GM11168 (cell line): ENCODE results near the gene NOL12.
"Not testable (repeated sequence)": the region's sequence is repeated elsewhere in the genome, so short reads cannot be mapped to it uniquely, and the experiment has no call there.

Experiments
- in situ Hi-C: fragments of 300-500 bp; cut with MboI; formaldehyde crosslinking; loops from one replicate; pipeline ENCODE4 v1.12.0; 2022; ENCODE audit warnings: low sequenced_read_pairs; ENCODE audit not compliant: unreplicated experiment

NOL12 gene

DNA sequence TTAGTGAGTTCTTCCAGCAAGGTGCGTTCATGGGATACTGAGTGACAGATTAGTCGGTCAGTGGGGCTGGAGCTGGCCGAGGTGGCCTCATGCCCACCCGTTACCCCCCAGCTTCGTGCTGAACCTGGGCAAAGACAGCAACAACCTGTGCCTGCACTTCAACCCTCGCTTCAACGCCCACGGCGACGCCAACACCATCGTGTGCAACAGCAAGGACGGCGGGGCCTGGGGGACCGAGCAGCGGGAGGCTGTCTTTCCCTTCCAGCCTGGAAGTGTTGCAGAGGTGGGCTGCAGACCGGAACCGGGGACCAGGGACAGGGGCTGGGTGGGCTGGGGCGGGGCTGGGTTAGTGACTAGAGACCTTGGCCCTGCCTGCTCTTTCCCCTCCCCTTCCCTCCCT lies 7.8 kb upstream of the NOL12 start:
- in situ Hi-C loops, result no loop called here

DNA sequence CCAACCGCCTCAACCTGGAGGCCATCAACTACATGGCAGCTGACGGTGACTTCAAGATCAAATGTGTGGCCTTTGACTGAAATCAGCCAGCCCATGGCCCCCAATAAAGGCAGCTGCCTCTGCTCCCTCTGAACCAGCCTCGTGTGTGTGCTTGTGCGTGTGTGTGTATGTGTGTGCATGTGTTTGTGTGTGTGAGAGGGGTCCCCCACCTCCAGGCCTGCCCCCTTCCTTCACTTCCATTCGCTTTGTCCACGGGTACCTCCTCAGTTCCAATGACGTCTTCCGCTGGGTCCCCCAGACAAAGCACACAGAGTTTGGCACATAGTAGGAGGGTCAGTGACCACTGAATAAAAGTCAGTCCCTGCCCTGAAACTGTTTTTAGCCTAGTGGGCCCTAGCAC lies 6.5 kb upstream of the NOL12 start:
- in situ Hi-C loops, result loop anchor here (10.0 kb wide), 1 partner anchor 55 kb away; no protein-coding TSS in a partner anchor

DNA sequence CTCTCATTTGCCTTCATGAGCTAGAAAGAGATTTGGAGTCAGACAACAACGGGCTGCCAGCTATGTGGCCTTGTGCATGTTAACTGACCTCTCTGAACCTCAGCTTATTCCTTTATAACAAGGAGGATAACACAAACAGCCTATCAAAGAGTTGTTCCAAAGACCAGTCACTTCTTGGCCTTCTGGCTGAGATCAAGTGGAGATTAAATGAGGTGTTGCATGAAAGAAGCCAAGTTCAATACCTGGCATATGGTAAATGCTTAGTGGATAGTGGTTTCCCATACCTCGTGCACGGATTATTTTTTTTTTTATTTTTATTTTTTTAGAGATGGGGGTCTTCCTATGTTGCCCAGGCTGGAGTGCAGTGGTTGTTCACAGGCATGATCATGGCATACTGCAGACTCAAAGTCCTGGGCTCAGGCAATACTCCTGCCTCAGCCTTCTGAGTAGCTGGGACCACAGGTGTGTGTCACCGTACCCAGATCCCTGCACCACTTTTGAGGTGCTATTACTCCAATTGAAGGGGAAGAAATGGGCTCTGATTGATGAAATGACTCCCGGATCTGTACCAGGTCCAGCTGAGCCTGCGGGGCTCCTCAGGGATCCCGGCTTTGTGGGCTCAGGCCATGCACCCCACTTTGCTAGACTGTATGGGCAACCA lies 5.8 kb upstream of the NOL12 start:
- in situ Hi-C loops, result loop anchor here (10.0 kb wide), 1 partner anchor 56 kb away; no protein-coding TSS in a partner anchor

DNA sequence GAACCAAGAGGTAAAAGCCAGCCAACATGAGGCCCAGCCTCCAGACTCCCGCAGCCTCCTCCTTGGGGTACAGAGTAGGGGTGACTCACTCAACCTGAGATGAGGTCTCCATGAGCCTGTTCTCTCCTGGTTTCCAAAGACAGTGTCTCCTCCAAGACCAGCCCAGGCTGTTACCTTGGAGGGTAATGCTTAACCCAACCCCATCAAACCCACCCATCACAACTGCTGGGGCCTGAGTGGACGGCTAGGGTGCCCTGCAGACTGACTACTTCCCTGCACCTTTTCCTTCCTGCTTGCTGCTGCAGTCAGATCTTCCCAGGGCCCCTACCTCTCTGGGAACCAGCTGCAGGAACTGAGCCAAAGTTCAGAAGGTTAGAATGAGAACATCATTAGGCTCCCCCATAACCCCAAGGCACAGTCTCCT lies 5.1 kb upstream of the NOL12 start:
- in situ Hi-C loops, result loop anchor here (10.0 kb wide), 1 partner anchor 56 kb away; no protein-coding TSS in a partner anchor

DNA sequence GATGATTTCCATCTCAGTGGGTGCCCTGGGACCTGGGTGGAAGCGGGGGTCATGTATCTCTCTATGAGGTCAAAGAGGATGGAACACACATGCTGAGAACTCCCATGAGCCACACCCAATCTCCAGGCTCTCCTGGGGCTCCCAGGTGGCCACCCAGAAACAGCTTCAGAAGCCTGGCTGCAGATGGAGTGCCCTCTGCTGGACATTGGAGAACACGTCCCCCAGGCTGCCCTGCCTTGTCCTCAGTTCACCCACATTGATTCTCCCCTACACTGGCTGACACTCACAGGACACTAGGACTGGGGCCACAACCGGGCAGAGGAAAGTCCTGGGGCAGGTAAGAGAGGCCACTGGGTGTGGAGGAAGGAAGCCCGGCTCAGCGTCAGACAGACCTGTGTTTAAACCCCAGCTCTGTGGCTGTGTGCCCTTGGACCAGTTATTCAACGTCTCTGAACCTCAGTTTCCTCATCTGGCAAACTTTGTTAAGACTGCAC lies 4.5 kb upstream of the NOL12 start:
- in situ Hi-C loops, result loop anchor here (10.0 kb wide), 1 partner anchor 57 kb away; no protein-coding TSS in a partner anchor

DNA sequence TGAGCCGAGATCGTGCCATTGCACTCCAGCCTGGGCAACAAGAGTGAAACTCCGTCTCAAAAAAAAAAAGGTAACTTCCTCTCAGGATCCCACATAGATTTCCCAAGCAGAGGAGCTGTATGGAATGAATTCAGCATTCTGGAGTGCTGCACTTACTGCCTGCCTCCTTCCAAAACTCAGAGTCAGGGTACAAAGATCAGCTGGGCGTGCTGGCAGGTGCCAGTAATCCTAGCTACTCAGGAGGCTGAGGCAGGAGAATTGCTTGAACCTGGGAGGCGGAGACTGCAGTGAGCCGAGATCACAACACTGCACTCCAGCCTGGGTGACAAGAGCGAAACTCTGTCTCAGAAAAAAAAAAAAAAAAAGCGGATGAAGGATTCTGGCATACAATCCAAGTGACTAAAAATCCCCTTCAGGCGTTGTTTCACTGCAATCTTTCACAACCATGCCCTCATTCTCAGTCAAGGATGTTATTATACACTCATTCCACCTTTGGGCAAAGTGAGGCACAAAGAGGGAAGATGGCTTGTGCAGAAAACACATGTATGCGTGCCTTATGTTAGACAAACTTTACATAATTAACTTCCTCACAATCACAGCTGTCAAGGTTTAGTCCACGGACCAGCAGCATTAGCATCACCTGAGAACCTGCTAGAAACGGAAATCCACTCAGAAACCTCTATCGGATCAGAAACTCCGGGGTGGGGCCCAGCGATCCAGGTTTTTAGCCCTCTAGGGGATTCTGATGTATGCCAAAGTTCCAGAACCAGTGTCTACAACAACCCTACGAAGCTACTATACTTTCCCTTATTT lies 1.1 kb upstream of the NOL12 start:
- in situ Hi-C loops, result loop anchor here (10.0 kb wide), 1 partner anchor 60 kb away; no protein-coding TSS in a partner anchor

DNA sequence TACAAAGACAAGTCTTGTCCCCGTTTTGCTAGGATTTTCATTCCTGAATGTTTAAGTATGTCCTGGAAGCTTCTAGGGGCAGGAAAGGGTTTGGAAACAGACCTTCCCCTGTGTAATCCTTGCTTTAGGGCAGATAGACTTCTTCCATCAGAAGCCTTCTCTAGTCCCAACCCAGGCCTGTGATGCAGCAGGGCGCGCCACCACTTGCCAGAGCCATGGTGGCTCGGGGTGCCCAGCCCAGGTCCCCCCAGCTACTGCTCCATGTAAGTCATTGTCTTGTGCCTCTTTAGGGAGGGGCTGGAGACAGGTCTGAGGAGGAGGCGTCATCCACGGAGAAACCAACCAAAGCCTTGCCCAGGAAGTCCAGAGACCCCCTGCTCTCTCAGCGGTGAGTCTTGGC lies 4.3 kb downstream of the NOL12 start:
- in situ Hi-C loops, result no loop called here

DNA sequence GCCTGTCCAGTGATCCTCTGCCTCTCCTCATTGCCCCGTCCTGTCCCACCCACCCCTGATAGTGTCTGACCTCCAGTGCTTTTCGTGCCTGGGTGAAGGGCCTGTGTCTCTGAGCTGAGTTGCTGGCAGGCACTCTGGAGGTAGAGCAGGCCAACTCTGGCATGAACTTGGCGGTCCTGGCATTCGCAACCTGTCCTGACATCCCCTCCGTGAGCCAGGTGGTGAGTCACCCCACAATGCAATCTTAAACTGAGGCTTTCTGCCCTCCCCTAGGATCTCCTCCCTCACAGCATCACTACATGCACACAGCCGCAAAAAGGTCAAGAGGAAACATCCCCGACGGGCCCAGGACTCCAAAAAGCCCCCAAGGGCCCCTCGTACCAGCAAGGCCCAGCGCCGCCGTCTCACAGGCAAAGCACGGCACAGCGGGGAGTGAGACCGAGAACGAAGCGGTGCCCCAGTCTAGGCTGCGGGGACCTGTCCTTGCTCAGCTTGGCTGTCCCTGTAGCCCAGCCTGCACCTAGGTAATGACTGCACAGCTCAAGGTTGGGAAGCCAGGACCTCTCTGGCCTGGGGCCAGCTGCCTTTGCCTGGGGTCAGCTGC lies 4.9 kb downstream of the NOL12 start:
- in situ Hi-C loops, result no loop called here

DNA sequence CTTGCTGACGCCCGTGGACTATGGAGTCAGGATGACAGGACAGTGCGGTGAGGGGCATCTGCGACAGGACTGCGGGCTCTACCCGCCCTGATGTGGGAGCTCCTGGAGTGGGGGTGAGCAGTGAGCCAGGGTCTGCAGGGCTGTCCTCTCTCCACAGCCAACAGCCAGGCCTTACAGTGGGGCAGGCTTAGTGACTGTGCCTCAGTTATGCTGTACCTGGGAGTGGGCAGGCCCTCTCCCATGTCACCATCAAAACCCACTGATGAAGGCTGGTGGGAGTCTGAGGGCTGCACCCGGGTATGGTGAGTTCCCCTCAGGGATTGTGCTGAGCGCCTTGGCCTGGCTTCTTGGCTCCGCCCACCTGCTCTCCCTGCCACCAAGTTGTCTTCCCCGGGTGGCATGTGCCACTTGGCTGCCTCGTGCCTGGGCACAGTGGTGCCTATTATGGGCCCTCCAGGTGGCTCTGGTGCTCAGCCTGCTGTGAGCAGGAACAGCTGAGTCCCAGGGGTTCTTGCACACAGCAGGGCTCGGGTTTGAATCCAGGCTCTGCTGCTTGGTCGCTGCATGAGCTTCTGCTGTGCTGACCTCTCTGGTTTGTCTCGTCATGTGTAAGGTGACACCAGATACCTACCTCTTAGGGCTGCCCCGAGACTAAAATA lies 6.6 kb downstream of the NOL12 start:
- in situ Hi-C loops, result no loop called here

DNA sequence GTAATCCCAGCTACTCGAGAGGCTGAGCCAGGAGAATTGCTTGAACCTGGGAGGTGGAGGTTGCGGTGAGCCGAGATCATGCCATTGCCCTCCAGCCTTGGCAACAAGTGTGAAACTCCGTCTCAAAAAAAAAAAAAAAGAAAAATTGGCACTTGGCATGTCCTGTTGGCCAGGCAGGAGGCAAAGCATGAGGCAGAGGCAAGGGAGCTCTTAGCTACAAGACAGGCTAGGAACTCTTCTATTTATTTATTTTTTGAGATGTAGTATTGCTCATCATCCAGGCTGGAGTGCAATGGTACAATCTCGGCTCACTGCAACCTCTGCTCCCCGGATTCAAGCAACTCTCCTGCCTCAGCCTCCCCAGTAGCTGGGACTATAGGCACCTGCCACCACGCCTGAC lies 8.0 kb downstream of the NOL12 start:
- in situ Hi-C loops, result not testable (repeated sequence)

DNA sequence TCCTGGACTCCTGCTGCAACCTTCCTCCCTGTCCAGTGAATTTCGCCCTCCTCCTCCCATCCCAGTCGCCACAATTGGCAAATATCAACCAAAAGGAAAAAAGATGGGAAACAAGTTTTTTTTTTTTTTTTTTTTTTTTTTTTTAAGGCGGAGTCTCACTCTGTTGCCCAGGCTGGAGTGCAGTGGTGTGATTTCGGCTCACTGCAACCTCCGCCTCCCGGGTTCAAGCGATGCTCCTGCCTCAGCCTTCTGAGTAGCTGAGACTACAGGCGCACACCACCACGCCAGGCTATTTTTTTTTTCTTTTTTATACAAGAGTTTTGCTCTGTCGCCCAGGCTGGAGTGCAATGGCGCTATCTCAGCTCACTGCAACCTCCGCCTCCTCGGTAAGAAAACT lies 10.1 kb downstream of the NOL12 start:
- in situ Hi-C loops, result not testable (repeated sequence)

DNA sequence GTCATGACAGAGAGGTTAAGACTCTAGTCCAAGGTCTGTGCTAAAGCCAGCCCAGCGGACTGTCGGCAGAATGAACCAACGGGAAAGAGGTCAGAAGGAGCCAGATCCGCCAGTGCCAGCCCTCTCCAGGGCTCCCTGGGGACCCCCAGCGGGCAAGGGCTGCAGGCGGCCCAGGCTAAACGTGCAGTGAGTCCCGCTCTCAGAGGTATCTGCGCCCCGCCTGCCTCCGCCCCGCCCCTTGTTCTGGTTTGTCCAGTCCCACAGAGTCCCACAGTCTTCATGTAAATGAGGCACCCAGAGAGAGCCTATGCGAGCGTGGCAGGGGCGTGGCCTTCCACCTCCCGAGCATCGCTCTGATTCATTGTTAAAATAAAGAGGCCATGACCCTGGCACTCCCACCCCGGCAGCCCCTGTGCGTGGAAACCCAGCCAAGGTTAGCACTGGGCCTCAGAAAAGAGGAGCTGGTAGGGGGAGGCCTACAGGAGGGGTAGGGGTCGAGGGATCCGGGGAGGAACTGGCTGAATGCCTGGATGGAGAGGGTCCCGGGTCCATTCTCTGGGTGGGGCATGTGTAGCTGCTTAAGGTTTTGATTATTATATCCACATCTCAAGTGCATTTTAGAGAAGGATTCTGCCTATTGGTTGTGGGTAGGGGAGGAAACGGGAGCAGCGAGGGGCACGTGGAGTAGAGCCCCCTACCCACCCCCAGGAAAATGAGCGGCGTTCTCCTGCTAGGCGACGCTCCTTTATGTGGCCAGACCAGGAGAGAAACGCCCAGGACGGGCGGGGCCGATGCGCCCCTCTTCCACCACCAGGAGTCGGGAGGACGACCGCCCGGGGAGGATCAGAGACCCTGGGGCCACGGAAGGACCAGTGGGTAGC lies 10.8 kb downstream of the NOL12 start, which contains the start of gene TRIOBP:
Gene TRIOBP, plus strand, starts transcription at position 392 of the 881 bp plus-strand sequence. CDS start 4,318 bp downstream, outside the sequence.
- in situ Hi-C loops, result no loop called here

DNA sequence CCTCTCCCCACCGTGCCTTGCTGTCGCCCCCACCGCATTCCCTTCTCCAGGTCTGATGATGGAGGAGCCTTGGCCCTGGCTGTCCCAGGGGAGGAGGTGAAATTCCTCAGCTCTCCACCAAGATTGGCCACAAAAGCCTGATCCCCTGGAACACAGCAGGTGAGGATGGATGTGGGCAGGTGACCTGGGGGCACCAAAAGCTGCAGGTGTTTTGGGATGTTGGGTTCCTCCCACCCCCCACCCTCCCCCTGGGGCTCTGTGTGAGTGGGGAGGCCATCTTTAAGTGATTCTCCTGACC lies 11.3 kb downstream of the NOL12 start:
- in situ Hi-C loops, result no loop called here

DNA sequence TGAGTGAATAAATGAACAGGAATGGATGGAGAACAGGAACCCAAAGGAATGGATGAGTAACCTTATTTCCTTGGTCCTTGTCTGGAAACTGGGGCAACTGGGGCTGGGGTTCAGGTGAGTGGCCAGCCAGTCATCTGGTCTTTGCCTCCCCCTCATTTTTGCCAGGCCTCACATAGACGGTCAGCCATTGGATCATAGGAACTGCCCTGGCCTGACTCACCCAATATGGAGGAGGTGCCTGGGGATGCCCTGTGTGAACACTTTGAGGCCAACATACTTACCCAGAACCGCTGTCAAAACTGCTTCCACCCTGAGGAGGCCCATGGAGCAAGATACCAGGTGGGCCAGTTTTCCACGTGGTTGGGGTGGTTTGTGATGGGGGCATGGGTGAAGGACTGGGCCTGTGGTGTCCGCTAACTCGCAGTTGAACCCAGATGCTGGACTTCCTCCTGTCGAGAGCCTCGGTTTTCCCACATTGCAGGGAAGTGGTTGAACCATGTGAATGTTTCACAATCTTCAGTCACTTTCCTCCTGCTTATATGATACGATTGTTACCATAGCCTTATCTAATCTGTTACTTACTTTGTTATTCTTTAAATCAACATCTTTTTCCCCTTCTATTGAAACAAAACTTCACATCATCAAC lies 15.1 kb downstream of the NOL12 start:
- in situ Hi-C loops, result no loop called here

DNA sequence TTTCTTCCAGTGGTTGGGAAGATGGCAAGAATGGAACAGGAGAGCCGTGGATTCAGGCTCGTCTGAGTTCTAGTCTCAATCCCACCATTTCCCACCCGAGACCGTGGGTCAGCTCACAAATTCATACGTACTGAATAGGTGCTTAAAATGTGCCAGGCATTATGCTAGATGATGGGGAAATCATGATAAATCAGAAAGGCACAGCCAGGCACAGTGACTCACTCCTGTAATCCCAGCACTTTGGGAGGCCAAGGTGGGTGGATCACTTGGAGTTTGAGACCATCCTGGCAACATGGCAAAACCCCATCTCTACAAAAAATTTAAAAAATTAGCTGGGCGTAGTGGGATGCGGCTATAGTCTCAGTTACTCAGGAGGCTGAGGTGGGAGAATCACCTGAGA lies 17.8 kb downstream of the NOL12 start:
- in situ Hi-C loops, result no loop called here

DNA sequence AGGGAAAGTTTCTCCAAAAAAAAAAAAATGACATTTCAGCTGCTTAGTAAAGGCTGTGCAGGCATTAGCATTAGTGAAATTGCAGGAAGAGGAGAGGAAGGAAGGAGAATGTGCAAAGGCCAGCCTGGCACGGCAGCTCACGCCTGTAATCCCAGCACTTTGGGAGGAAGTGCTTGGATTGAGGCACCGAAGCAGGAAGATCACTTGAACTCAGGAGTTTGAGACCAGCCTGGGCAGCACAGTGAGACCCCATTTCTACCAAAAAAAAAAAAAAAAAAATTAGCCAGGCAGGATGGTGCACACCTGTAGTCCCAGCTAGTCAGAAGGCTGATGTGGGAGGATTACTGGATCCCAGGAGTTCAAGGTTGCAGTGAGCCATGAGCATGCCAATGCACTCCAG lies 18.5 kb downstream of the NOL12 start:
- in situ Hi-C loops, result no loop called here

DNA sequence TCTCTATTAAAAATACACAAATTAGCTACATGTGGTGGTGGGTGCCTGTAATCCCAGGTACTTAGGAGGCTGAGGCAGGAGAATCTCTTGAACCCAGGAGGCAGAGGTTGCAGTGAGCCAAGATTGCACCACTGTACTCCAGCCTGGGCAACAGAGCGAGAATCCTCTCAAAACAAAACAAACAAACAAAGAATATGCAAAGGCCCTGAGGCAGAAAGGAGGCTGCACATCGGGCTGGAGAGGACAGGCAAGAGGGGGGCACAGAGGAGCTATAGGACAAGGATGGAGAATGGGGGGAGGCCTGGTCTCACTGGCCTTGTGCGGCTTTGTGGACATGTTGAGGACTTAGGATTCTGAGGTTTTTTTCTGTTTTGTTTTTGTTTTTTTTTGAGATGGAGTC lies 19.1 kb downstream of the NOL12 start:
- in situ Hi-C loops, result no loop called here

DNA sequence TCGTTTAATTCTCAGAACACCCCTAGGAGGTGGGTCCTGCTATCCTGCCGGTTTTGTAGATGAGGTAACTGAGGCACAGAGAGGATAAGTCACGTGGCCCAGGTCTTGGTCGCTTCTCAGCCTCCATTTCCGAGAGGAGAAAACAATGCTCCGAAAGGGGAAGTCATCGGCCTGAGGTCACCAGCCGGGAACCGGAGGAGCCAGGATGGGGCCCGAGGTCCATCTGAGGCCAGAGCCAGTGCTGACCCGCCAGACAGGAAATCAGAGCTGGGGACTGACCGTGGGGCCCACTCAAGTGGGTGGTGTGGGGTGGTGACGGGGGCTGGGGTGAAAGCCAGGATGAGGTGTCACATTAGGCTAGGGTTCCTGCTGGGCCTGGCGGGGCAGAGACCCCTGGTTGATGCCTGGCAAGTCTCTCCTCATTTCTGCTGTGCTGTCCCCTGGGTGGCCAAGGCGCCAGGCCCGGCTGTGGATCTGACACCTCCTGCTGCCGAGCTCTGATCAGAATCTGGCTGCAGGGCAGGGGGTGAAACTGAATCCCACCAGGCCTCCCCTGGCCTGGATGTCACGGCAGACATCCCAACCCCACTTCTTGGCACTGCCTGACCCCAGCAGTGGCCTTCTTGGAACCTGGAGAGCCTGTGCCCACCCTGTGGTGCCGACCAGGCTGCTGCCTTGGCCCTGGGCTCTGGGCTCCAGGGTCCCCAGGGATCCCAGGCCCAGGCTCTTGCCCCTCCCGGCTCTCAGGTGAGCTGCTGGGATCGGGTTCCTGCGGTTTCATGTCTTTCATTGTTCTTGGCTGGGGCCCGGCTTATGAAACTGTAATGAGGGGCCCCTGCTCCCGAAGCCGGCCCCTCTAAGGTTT lies 22.7 kb downstream of the NOL12 start:
- in situ Hi-C loops, result no loop called here
